Measurements from ENCODE around the gene STIM1.

DNA sequence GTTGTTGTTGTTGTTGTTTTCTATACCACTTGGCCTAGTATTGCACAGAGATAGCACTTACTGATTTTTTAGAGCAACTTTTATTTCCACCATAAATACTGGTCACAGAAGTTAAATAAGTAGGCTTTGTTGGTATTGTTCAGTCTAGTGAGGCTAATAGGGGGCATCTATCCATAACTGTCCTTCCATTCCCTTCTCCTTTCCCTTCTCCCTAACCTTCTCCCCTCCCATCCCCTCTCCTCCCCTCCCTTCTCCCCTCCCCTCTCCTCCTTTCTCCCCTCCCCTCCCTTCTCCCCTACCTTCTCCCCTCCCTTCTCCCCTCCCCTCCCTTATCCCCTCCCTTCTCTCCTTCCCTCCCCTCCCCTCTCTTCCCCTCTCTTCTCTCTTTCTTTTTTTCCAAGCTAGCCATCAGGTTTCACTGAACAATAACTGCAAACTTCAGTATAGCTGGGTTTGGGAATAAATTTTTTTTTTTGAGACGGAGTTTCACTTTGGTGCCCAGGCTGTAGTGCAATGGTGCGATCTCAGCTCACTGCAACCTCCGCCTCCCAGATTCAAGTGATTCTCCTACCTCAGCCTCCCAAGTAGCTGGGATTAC is 56.5 kb downstream of the STIM1 start:
- TF ChIP-seq, protein P1, sequence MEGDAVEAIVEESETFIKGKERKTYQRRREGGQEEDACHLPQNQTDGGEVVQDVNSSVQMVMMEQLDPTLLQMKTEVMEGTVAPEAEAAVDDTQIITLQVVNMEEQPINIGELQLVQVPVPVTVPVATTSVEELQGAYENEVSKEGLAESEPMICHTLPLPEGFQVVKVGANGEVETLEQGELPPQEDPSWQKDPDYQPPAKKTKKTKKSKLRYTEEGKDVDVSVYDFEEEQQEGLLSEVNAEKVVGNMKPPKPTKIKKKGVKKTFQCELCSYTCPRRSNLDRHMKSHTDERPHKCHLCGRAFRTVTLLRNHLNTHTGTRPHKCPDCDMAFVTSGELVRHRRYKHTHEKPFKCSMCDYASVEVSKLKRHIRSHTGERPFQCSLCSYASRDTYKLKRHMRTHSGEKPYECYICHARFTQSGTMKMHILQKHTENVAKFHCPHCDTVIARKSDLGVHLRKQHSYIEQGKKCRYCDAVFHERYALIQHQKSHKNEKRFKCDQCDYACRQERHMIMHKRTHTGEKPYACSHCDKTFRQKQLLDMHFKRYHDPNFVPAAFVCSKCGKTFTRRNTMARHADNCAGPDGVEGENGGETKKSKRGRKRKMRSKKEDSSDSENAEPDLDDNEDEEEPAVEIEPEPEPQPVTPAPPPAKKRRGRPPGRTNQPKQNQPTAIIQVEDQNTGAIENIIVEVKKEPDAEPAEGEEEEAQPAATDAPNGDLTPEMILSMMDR (IDR thresholded peaks at IDR 0.05; ENCODE audit: low read length) = no peak
- TF ChIP-seq EZH2 (IDR thresholded peaks at IDR 0.05; ENCODE audit: borderline replicate concordance, low read length) = no peak

Measured in OCI-LY1 (cell line).